Kidney epithelial cell (primary cell): ENCODE results near the gene BTG4. TPM values are rescaled to one million over a fixed set of nuclear protein-coding genes. Genes with fewer than 3 reads are reported as not detected.
A peak's percentile ranks its signal among the peaks of the same experiment; 100 is the strongest.

Source experiments
- DNase-seq: peaks from one replicate; pipeline ENCODE4 v3.0.0-alpha.2; 2010; ENCODE audit warnings: low read depth
- H3K27me3 ChIP-seq: 2 replicates; pipeline ENCODE4 v1.6.0; 2011; ENCODE audit warnings: low read length; ENCODE audit not compliant: control insufficient read depth, insufficient read depth
- H3K36me3 ChIP-seq: 2 replicates; pipeline ENCODE4 v1.5.1; 2011; ENCODE audit warnings: low read length; ENCODE audit not compliant: control insufficient read depth, insufficient read depth
- H3K4me3 ChIP-seq: 2 replicates; pipeline ENCODE4 v1.5.1; 2011; ENCODE audit warnings: low read depth, mild to moderate bottlenecking, control low read depth, low read length
- CTCF ChIP-seq: IDR thresholded peaks from 2 replicates; pipeline ENCODE4 v1.5.1; 2011; ENCODE audit warnings: mild to moderate bottlenecking, moderate library complexity, low read length, control low read depth, inconsistent platforms; ENCODE audit not compliant: insufficient read depth, poor library complexity, severe bottlenecking
- total RNA-seq: library from RNA; depleted of rRNA; stranded (reverse); fragments of >200 nt; gene quantifications from 2 replicates; pipeline ENCODE4 v1.2.3, GENCODE V29; 2015

The BTG4 gene
- total RNA-seq, 1 donor from 2014 or later = 0.08 TPM

GRCh38 chr11:111447931-111448330 is 64.3 kb downstream of the BTG4 start:
- Histone ChIP-seq H3K36me3 (no peaks in the 10 kb centered on the region), H3K4me3 (no peak overlapping the region), H3K27me3 (peaks cover 3% of the 10 kb centered on the region)
- no peak for TF ChIP-seq CTCF
- no peak for DNase-seq

- Histone ChIP-seq H3K36me3 (no peaks in the 10 kb centered on the region), H3K27me3 (peaks cover 3% of the 10 kb centered on the region), H3K4me3 (no peak overlapping the region)
- DNase-seq = no peak
- no peak for TF ChIP-seq CTCF
These were observed 65.1 kb downstream of the BTG4 start for GRCh38 chr11:111447112-111447471.

GRCh38 chr11:111446404-111447111 is 65.6 kb downstream of the BTG4 start:
- TF ChIP-seq CTCF = peak; percentile 88
- Histone ChIP-seq H3K4me3 (no peak overlapping the region), H3K27me3 (peaks cover 3% of the 10 kb centered on the region), H3K36me3 (no peaks in the 10 kb centered on the region)
- DNase-seq = peak; percentile 43

- Histone ChIP-seq H3K4me3 (no peak overlapping the region), H3K27me3 (peaks cover 3% of the 10 kb centered on the region), H3K36me3 (no peaks in the 10 kb centered on the region)
- no peak for DNase-seq
- TF ChIP-seq CTCF = no peak
These were observed 66.6 kb downstream of the BTG4 start for GRCh38 chr11:111445586-111445985.

Other genes starting within 250 kb of the BTG4 start
- 0.25 TPM in 1 of 2 replicates, not detected in the other for gene POU2AF3, start 213.8 kb downstream of the BTG4 start, total RNA-seq
- not detected in 2 replicates for gene POU2AF1, start 133.1 kb downstream of the BTG4 start, total RNA-seq
- not detected in 2 replicates for gene HOATZ, start 2.4 kb upstream of the BTG4 start, total RNA-seq
- gene LAYN, start 28.3 kb upstream of the BTG4 start, total RNA-seq = 28.7 and 29.1 TPM in 2 replicates
- gene SIK2, start 90.1 kb upstream of the BTG4 start, total RNA-seq = 10.1 and 12.0 TPM in 2 replicates